Heart left ventricle (tissue), 16 donors: ENCODE measurements around the gene GSK3B. TPM values are rescaled to one million over a fixed set of nuclear protein-coding genes. Genes with fewer than 3 reads are reported as not detected.

Experiments used
- ATAC-seq, 4 donors: fragments of 200-7000 bp; cut with Tn5 transposase; one replicate each; pipeline ENCODE4 v1.9.1; 2020 to 2022; ENCODE audit warnings: moderate library complexity in 4 of 4, mild to moderate bottlenecking in 3 of 4, moderate number of reproducible peaks in 1 of 4
- DNase-seq, 5 donors: peaks; one replicate each; pipeline ENCODE4 v3.0.0-alpha.2; 2020
- H3K27ac ChIP-seq, 12 donors: fragments of 200-600 bp; sonication (generic) in 4 of 12; one replicate each; pipeline versions ENCODE4 v1.5.0 to v1.8.0; 2016 to 2022; ENCODE audit warnings: mild to moderate bottlenecking in 2 of 12
- H3K27me3 ChIP-seq, 9 donors: fragments of 200-600 bp; sonication (generic) in 2 of 9; one replicate each; pipeline versions ENCODE4 v1.5.1 to v1.8.0; 2016 to 2022; ENCODE audit warnings: mild to moderate bottlenecking in 3 of 9
- H3K36me3 ChIP-seq, 9 donors: fragments of 200-600 bp; sonication (generic) in 2 of 9; one replicate each; pipeline versions ENCODE4 v1.5.0 to v1.8.0; 2018 to 2022; ENCODE audit warnings: mild to moderate bottlenecking in 2 of 9
- H3K4me1 ChIP-seq, 12 donors: fragments of 200-600 bp; sonication (generic) in 4 of 12; one replicate each; pipeline versions ENCODE4 v1.5.0 to v1.8.0; 2016 to 2022; ENCODE audit warnings: mild to moderate bottlenecking in 3 of 12
- H3K4me3 ChIP-seq, 12 donors: fragments of 200-600 bp; sonication (generic) in 4 of 12; one replicate each; pipeline versions ENCODE4 v1.5.0 to v1.8.0; 2017 to 2022; ENCODE audit warnings: mild to moderate bottlenecking in 9 of 12, moderate library complexity in 4 of 12
- H3K9me3 ChIP-seq, 12 donors: fragments of 200-600 bp; sonication (generic) in 4 of 12; one replicate each; pipeline versions ENCODE4 v1.5.0 to v1.8.0; 2016 to 2022; ENCODE audit warnings: mild to moderate bottlenecking in 1 of 12
- CTCF ChIP-seq, 12 donors: fragments of 200-600 bp; sonication (generic) in 4 of 12; IDR thresholded peaks; one replicate each; pipeline versions ENCODE4 v1.5.0 to v1.8.0; 2018 to 2022; ENCODE audit warnings: antibody characterized with exemption in 12 of 12, mild to moderate bottlenecking in 5 of 12
- POLR2A ChIP-seq, 2 donors: fragments of 450-650 bp; IDR thresholded peaks; one replicate each; pipeline ENCODE4 v1.6.1; 2017; ENCODE audit warnings: antibody characterized with exemption in 2 of 2, mild to moderate bottlenecking in 2 of 2, moderate library complexity in 2 of 2
- WGBS, 4 donors: extraction: QIAGEN DNeasy Blood & Tissue Kit in 2 of 4; methylation state at CpG; one replicate each; pipeline versions ENCODE4 v1.1.5 to v1.1.7; 2013 to 2018; 5-methylcytosine and 5-hydroxymethylcytosine counted together
- intact Hi-C, 10 donors: fragments of 100-400 bp; cut with DNase I; formaldehyde crosslinking; loops; one replicate each; pipeline versions ENCODE4 v1.11.1 to v1.14.2; 2022
- polyA plus RNA-seq, 2 donors: library from polyadenylated mRNA; stranded (reverse); fragments of 200-250 nt; gene quantifications; one replicate each; pipeline ENCODE4 v1.2.3, GENCODE V29; 2013
- total RNA-seq, 9 donors: library from RNA; depleted of rRNA in 2 of 9; stranded (reverse); fragments of >200 nt in 2 of 9; fragmentation: NEBNext Ultra II Directional in 3 of 9; extraction: Animal tissue kit (Norgen Biotek cat#: 25700) in 3 of 9; gene quantifications; one replicate each; pipeline versions ENCODE4 v1.1.0 to v1.2.4, GENCODE V29; 2016 to 2023
- donor health status: ischemic (EF 13 %, LVEDD 7.1; RV severe dilation, severe dysfunction).
- donor health status: healthy with polysubstance abuse.
- donor health status: DM: no; HTN: yes; CAD: no.
- donor health status: DM: no; HTN: no; CAD: no.
- donor health status: ischemic (EF 25% LVEDD 6.9; RV normal size, moderate dysfunction).
- donor health status: ischemic (EF 25% LVEDD 5.7; RV mildly dilated, moderate dysfunction).
- donor health status: healthy.
- donor health status: DM: yes; HTN: yes; CAD: no.
- donor health status: ischemic (EF 35%, LVEDD 5.7; RV mildly dilated, moderate dysfunction).
- donor health status: nonischemic (EF 11% LVEDD 7.7; RV severe dilation, severe dysfunction).
- donor health status: DM: yes; HTN: yes; CAD: no.
- donor health status: PGD.
- donor health status: ischemic (EF 29% LVEDD 5.4; RV normal size, mild dysfunction).
- donor health status: nonischemic (EF 23%, LVEDD 6.1; RV moderate dilation, normal function).

GSK3B gene
- total and polyA plus RNA-seq, 11 donors = 8.8 to 58.9 (median 41.2) TPM

- intact Hi-C loops = no loop called here
- peaks cover 0 to 17% (median 0%) of the 10 kb centered on the region in 12 donors for H3K4me1 ChIP-seq
- ATAC-seq = no peak
- H3K36me3 ChIP-seq = peaks cover 0 to 38% (median 9%) of the 10 kb centered on the region in 9 donors
- no peak overlapping the region for H3K27ac ChIP-seq
- WGBS, 4 donors = 94 to 100% (median 97%) methylated on average over 1 of the region's 1 CpG
- TF ChIP-seq POLR2A (IDR thresholded peaks at IDR 0.05) = no peak
- no peak for TF ChIP-seq CTCF (IDR thresholded peaks at IDR 0.05)
- no peaks in the 10 kb centered on the region for H3K9me3 ChIP-seq
- H3K4me3 ChIP-seq = no peak overlapping the region
- H3K27me3 ChIP-seq = no peaks in the 10 kb centered on the region
- no peak for DNase-seq
Observed at GRCh38 chr3:119871571-119871970, 222.7 kb downstream of the GSK3B start.

DNA sequence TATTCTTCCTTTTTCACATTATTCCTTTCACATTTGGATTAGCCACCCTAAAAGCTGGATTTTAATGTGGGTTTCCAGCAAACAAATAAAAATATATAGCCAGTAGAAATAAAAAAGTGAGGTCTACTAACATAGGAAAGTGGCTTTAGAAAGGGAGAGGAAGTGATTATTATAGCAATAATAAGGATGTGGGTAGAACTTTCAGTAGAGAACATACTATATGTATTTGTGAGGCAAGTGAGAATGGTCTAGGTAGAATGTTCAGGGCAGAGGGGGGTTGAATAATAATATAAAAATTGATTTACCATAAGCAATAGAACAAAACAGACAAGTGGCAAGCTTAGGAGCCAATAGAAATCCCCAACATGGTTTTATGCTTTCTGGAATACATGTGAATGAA is 223.7 kb downstream of the GSK3B start:
- no peak for TF ChIP-seq POLR2A (IDR thresholded peaks at IDR 0.05)
- TF ChIP-seq CTCF (IDR thresholded peaks at IDR 0.05) = no peak
- H3K4me1 ChIP-seq = peaks cover 0 to 17% (median 0%) of the 10 kb centered on the region in 12 donors
- ATAC-seq = no peak
- no peak overlapping the region for H3K27ac ChIP-seq
- no peaks in the 10 kb centered on the region for H3K9me3 ChIP-seq
- no peaks in the 10 kb centered on the region for H3K27me3 ChIP-seq
- no peak for DNase-seq
- no peak overlapping the region for H3K4me3 ChIP-seq
- peaks cover 0 to 35% (median 13%) of the 10 kb centered on the region in 9 donors for H3K36me3 ChIP-seq
- intact Hi-C loops = no loop called here

DNA sequence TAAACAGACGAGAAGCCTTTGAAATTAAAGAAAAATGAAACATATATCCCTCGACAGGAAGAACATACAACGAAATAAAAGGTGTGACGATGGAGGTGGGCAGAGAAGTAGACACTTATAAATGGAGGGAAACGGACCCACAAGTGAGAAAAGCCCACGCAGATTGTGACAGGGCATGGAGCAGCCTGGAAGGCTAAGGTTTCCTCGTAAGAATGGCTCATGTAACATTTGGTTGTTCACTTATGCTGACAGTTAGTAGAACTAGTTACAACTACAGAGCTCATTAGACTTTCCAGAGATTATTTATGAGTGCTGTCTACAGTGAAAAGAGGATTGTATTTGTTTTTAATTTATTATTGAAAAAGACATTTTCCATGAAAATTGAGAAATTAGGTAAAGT is 229.8 kb downstream of the GSK3B start:
- Histone ChIP-seq H3K27me3 (no peaks in the 10 kb centered on the region), H3K4me3 (no peak overlapping the region), H3K4me1 (peaks cover 0 to 12% (median 0%) of the 10 kb centered on the region in 12 donors), H3K27ac (no peak overlapping the region), H3K9me3 (no peaks in the 10 kb centered on the region), H3K36me3 (peaks cover 3 to 35% (median 18%) of the 10 kb centered on the region in 9 donors)
- intact Hi-C loops = no loop called here
- 92 to 96% (median 94%) methylated on average over 7 of the region's 7 CpGs for WGBS, 4 donors
- TF ChIP-seq CTCF (IDR thresholded peaks at IDR 0.05) = no peak
- ATAC-seq (no peak), DNase-seq (no peak)

- Histone ChIP-seq H3K9me3 (peaks cover 0 to 7% (median 0%) of the 10 kb centered on the region in 12 donors), H3K4me3 (no peak overlapping the region), H3K27ac (no peak overlapping the region), H3K36me3 (peaks cover 3 to 50% (median 34%) of the 10 kb centered on the region in 9 donors), H3K4me1 (peaks cover 0 to 11% (median 0%) of the 10 kb centered on the region in 12 donors), H3K27me3 (no peaks in the 10 kb centered on the region)
- intact Hi-C loops = no loop called here
- ATAC-seq (no peak), DNase-seq (no peak)
- 92 to 95% (median 94%) methylated on average over 2 of the region's 2 CpGs for WGBS, 4 donors
- TF ChIP-seq CTCF (IDR thresholded peaks at IDR 0.05) (no peak), POLR2A (IDR thresholded peaks at IDR 0.05) (no peak)
Observed at GRCh38 chr3:119862616-119863015, 231.6 kb downstream of the GSK3B start.
